Embryonic facial prominence (tissue), 1 donor: ENCODE results near the gene GPC3.
"Not testable (repeated sequence)": the region's sequence is repeated elsewhere in the genome, so short reads cannot be mapped to it uniquely, and the experiment has no call there.

Source experiments
- DNase-seq: peaks from one replicate; pipeline ENCODE4 v3.0.0-alpha.2; 2016; ENCODE audit errors: extremely low spot score

GPC3 gene

DNA sequence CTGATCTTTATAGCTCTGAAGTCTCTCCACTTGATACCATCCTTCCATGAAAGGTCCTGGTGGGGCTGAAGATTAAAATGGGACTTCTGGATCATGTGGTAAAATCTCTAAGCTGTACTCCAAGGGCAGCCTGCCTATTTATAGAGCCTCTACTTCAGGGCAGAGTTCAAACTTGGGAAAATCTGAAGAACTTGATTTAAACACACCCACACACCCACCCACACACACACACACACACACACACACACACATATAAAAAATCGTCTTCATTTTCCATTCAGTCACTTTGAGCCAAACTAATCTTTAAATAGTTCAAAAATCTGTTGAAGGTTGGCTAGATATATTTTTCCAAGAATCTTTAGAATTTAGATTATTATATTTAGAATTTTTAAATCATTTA is 335.2 kb downstream of the GPC3 start:
- no peak for DNase-seq

DNA sequence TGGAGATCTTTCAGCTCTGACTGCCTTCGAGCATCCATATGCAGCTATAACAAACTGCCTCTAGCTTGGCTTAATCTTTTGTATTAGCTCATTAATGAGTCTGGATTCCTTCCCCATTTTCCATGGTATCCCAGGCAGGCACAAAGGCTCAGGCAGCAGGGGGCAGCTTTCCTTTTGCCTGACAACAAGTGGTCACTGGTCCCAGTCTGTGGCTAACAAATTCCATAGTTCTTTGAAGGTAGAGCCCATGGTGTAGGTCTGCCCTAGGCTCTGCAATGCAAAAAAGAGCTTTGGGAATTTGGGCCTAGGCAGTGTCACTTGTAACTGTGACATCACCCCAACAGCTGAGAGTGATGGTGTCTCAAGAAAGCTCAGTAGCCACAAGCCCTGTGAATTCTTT is 335.7 kb downstream of the GPC3 start:
- no peak for DNase-seq

DNA sequence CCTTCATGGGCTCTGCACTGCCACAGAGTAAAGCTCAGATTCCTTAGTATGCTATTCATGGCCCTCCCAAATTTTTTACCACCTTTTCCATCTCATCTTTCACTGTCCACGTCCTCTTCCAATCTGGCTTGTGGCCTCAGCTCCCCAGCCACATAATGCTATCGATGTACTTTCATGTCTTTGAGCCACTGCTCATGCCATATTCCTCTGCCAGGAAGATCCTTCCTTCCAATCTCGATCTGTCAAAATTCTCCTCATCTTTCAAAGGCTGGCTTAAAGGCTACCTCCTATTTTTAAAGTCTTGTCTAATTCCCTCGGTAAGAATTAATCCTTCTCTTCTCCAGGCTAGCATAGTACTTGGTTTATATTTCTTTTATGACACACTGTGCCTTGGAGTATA is 336.8 kb downstream of the GPC3 start:
- DNase-seq: no peak

DNA sequence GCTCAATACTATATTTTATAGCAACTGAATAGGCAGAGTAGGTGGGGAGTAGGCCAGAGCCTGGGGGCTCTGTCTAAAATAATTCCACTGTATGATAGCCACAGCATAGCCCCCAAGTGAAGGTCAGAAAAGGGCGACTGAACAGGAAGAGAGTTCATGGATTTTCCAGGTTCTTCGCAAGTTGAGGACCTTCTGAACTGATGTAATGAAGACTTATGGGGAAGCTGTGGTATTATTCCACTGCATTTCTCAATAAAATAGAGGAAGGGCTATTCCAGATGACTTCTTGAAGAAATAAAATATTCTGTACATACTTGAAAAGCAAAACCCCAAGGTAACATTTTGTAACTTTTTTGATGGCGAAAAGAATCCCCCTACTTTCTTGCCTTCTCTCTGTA is 338.7 kb downstream of the GPC3 start:
- no peak for DNase-seq

DNA sequence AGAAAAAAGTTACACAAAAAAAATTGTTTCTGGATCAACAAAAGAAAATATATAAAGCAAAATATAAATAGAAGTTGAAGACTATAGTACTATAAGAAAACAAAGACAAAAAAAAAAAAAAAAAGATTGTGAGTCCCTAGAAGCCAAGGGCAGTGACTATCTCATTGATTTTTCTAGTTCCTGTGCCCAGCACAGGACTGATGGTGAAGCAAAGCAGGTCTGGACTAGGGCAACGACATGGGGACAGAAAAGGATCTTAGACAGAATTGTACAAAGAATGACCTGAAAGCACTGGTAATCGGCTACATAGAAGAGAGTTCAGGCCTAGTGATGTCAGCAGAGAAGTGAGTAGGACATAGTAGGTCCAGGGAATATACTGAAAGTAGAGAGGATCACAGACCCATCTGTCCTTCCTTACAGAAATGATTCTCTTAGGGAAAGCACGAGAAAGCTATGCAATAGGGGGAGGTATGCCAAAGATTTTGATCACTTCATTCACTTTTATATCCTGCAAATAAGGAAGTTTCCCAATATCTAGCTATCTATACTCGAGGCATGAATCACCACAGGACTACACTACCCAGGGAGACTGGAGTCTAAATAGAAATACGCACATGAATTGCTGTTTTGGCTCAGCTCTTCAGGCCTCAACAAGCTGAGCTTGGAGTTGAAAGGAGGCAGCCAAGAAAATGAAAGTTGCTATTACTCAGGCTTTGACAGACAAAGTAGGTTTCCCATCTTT is 339.2 kb downstream of the GPC3 start:
- no peak for DNase-seq

DNA sequence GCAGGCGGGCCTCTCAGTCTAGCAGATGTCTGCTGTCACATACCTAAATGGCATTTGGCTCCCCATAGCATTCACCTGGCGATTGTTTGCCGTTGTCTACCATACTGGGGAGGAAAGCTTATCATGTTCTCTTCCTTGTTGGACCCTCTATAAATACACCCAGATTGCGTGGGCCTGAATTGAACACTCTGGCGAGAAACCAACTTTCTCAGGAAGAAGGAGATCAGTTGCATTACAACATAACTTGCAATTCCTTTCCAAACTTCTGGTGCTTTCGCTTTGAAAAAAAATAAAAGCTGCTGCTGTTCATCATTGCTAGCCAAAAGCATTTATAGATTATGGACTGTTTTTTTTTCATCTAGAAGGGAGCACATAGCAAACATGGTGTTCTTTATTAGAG is 340.1 kb downstream of the GPC3 start:
- DNase-seq: no peak

DNA sequence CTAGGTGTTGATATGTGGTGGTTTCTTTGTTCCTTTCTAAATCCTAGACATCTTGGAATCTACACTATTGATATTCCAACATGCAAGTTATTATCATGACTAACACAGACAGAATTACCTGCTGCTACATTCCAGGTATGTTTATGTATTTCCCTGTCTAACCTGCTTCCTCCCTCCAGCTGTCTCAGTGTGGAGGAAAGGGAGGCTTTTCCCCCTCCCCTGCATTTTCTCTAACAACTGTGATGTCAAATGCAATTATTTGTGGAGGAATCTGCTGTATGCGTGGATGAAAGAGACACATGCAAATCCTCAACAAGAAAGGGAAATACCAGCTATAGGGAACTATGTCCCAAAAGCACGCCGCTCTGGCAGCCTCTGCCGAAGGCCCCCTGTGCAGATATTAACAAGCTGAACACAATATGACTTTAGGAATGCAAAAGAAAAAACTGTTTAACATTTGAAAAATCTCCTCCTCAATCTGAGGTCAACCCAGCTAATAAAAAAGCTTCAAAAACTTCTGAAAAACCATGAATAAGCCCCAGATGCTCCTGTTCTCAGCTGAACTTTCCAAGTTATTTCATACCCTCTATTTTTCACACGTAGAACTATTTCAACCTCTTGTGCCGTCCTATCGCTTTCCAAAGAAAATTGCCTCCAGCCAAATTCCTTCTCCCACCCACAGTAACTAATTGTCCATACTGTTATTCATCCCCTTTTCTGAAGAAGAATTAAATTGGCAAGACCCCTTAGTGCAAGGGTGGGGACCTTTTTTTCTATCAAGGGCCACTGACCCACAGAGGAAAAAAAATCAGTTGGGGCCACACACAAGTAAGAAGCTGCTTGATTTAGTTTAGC is 345.0 kb downstream of the GPC3 start:
- peak; percentile 6 for DNase-seq

DNA sequence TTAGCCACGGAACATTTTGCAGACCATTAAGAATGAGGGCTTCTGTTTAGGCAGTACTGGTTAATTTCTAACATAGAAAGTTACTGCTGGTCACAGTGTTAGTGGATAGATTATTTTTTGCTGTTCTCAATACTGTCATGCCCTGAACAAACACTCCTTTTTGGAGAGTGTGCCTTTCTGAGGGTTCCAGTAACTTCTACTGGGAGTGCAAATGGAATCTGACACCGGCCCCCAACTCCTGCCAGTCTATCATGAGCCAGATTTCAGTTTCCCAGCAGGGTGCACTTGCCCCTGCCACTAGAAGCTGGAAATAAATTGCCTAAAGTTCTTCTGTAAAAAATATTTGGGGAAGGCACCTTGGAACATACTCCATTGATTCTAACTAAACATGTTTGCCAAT is 345.7 kb downstream of the GPC3 start:
- no peak for DNase-seq

DNA sequence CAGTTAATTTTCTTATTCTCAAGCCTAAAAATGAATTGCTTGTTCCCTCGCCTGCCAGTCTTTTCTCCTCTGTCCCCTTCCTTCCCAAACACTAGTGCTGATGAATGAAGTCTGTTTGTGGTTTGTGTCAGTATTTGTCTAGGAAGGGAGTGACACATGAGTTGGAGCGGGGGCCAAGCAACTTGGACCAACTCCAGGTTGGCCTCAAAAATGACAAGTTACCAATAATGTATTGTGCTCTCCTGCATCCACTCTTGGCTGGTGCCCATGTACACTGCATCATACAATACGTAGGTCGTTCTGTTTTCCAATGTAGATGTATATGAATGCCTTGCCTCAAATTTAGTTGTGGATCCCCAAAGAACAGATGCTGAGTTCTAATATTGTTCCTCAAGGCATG is 347.1 kb downstream of the GPC3 start:
- DNase-seq: no peak

DNA sequence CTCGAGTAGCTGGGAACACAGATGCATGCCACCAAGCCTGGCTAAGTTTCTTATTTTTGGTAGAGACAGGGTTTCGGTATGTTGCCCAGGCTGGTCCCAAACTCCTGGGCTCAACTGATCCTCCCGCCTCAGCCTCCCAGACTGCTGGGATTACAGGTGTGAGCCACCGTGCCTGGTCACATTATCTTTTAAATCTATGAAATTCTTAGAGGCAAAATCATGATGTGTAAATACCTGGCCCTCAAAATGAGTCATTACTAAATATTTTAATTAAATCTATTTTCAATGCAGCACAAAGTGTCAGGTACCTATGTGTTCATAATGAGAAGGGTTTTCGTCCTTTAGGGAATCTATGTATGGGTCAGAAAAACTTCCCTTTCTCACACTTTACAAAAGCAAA is 347.6 kb downstream of the GPC3 start:
- DNase-seq: no peak

DNA sequence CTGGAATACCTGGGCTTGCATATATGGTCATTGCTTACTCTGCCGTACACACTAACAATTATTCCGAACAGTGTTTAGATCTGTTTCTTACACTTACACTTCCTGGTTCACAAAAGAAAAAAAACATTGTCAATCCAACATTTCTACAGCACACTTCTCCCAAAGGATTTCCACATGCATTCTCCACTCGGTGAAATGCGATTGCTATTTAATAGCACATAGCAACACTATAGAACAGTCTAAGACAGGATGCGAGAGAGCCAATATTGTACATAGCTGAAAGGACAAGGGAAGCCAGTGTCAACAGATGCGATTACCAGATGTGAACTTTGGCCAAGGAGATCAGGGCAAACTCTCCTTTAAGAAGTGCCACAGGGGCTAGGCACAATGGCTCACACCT is 349.4 kb downstream of the GPC3 start:
- DNase-seq: no peak

DNA sequence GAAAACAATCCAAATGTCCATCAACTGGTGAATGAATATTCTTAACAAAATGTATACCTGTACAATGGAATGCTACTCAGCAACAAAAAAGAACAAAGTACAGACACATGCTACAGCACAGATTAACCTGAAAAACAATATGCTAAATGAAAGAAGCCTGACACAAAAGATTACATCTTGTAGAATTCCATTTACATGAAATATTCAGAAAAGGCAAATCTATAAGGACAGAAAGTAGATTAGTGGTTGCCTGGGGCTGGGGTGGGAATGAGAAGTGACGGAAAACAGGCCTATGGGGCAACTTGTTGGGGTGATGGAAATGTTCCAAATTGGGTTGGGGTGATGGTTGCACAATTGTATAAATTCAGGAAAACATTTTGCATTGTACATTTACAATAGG is 351.0 kb downstream of the GPC3 start:
- no peak for DNase-seq

DNA sequence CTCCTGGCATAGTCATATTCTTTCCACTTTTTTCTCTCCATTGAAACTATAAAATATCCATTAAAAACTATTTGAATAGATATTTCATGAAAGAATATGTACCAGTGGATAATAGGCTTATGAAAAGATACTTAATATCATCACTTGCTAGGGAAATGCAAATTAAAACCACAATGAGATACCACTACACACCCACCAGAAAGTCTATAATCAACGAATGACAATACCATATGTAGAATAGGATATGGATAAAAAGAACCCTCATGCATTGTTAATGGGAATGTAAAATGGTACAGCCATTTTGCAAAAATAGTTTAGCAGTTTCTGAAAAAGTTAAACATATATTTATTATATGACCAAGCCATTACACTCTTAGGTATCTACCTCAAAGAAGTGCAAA is 351.4 kb downstream of the GPC3 start:
- no peak for DNase-seq

DNA sequence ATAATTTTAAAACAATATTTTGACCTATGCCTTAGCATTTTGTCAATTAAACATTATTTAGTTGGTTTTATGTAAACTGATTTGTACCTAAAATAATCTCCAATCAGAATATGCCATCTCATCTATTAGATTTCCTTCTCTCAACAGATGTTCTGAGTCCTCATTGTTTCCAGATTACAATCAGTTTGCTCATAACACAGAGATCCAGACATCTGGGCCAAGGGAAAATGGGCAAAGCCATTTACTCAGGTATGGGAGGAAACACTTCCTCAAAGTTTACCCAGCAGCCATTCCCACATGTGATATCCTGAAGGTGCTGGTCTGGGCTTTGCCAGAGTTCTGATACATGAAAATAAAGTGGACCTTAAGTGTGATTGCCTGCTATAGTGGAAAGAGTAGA is 352.2 kb downstream of the GPC3 start:
- DNase-seq: no peak

DNA sequence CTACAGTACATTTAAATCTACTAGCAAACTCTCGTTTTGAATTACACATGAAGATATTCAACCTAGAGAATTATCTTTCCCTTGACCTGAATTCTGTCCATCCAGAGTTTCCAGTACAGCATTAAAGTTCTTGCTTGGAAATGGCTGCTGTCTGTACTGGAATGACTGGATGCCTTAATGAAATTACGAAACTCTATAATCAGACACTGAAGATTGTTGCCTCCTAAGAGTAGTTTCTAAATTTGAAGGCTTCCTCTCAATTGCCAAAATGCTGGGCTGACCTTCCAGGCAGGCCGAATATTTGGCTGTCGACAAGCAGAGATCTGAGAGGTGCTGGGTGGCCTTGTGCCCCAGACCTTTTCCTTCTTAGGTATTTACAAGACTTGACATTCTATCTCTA is 355.0 kb downstream of the GPC3 start:
- DNase-seq: no peak

DNA sequence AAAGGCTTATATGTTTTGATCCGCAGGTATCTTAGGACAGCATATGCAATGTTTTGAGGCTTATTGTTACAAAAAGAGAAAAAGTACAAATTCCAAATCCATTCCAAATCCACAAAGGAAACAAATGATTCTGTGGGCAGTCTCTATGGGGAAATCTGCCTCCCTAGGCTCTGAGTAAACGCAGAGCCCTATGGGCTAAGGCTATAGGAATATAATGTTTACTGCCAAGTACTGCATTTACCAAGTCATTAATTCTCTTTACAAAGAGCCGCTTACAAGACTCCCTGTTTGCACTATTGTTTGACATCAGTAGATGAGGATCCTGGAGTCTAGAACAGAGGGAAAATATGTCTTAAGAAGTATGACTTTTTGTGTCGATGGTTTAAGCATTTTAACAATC is 357.7 kb downstream of the GPC3 start:
- DNase-seq: no peak

DNA sequence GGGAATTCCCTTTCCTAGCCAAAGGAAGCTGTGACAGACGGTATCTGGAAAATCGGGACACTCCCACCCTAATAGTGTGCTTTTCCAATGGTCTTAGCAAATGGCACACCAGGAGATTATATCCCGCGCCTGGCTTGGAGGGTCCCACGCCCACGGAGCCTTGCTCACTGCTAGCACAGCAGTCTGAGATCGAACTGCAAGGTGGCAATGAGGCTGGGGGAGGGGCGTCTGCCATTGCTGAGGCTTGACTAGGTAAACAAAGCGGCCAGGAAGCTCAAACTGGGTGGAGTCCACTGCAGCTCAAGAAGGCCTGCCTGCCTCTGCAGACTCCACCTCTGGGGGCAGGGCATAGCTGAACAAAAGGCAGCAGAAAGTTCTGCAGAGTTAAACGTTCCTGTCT is 364.0 kb downstream of the GPC3 start:
- not testable (repeated sequence) for DNase-seq

DNA sequence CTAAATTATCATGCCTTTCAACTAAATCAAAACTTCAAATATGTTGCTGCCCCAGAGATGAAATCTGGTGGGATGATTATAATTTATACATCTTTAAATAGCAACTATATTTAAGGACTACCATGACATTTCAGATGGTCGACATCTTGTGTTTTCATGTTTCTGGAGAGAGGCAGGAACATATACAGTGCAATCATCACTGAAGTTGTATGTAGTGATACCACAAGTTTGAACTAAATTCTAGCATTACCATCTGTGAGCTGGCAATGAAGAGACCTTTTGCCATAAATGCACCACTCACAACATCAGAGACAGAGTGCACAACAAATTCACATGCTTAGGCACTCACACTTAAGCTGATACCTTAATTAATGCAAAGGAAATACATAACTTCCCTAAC is 373.7 kb downstream of the GPC3 start:
- DNase-seq: no peak

DNA sequence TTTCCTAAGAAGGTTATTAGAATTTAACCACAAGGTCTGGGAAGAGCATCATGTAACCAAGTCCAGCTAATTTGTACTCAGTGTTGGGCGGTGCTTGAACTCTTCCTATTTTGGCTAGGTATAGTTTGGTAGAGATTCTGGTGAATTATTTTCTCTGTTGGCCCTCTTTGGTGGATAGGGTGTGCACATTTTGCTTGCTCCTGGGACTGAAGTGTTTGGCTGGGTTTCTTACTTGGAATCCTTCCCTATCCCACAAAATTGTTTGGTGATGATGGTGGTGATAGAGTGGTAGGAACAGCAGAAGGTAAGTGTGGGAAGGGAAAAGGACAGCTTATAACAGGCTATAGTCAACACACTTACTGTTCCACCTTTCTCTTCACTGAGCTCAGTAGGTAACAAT is 375.3 kb downstream of the GPC3 start:
- DNase-seq: no peak

DNA sequence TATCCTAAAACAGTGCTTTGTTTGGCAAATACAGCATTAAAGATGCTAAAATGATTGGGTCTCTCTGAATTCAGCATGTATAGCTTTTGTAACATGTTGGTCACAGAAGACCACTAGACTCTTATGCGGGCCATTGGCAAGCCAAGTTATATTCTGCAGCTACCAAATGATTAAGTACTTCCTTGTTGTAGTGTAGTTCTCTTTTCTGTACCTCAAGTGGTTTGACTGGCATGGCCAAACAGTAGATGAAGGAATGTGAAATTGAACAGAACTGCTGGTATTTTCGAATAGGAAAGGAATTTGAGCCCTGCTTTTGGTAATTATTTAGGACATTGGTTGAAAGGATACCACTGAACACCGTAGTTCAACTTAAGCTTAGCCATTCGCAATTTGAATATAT is 376.2 kb downstream of the GPC3 start:
- DNase-seq: no peak

DNA sequence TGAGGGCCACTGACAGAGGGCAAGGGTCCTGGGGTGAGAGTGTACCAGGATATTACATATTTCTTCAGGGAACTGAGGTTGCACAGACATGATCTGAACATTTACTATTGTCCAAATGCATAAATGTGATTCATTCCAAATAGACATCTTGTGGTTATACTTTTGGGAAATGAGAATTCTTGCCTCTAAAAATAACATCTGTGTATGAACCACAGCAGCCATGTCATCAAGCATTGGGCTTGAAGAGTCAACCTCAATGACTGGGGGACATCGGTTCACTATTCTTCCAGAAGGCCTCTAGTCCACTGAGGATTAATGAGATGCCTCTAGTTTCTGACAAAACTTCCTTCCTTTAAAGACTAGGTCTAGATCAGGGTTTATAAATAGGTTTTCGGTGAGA is 377.0 kb downstream of the GPC3 start:
- no peak for DNase-seq

DNA sequence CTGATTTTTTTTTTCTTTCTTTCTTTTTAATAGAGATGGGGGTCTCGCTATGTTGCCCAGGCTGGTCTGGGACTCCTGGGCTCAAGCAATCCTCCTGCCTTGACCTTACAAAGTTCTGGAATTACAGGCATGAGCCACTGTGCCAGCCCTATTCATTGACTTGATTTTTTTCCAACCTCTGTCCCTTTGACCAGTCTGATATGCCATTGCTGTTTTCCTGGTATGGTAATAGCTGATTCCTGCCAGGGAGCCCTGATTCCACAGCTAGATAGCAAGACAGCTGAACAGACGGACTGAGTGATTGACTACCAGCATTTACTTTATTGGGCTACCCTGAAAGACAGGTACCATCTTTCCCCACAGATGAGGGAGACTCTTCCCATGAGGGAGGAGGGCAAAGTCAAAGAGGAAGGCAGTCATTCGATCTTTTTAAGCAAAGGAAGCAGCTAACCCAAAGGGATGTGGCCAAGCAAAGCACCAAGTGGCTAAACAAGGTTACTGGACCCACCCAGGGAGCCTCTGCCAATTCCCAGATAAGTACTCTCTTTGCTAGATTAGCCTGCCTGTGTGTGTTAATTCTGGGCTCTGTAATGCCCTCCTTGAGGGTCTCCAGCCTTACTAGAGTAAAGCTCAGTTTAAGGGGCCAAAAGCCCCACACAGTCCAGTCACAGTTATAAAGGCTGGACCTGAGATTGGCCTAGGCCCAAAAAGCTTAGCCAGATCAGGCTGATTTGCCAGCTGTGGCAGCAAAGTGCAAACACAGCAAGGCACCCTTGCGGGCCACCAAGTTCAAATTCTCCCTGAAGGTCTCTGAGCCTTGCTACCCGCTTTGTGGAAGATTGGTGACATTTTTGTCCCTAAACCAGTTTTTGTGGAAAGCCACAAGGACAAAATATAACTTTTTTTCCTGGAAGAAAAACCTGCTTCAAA is 377.7 kb downstream of the GPC3 start:
- no peak for DNase-seq
